Measurements from ENCODE around the gene CSRNP2.
"Not testable (repeated sequence)": the region's sequence is repeated elsewhere in the genome, so short reads cannot be mapped to it uniquely, and the experiment has no call there.

DNA sequence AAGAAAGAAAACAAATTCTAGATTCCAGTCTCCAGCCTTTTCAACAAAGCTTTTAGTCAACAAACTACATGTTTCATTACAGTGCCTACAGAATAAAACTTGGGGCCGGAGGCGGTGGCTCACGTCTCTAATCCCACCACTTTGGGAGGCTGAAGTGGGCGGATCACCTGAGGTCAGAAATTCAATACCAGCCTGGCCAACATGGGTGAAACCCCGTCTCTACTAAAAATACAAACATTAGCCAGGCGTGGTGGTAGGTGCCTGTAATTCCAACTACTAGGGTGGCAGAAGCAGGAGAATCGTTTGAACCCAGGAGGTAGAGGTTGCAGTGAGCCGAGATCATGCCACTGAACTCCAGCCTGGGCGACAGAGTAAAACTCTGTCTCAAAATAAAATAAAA lies 68.9 kb downstream of the CSRNP2 start:
- TF ChIP-seq CTCF, EP300 (IDR thresholded peaks at IDR 0.05): not testable (repeated sequence)

All from tibial nerve (tissue), 4 donors.